GM19452 (cell line): ENCODE data around the gene AATK.

Experiments
- ATAC-seq: cut with Tn5 transposase; IDR thresholded peaks from one replicate; pipeline ENCODE4 v1.9.1; 2021; ENCODE audit not compliant: unreplicated experiment

Gene AATK

DNA sequence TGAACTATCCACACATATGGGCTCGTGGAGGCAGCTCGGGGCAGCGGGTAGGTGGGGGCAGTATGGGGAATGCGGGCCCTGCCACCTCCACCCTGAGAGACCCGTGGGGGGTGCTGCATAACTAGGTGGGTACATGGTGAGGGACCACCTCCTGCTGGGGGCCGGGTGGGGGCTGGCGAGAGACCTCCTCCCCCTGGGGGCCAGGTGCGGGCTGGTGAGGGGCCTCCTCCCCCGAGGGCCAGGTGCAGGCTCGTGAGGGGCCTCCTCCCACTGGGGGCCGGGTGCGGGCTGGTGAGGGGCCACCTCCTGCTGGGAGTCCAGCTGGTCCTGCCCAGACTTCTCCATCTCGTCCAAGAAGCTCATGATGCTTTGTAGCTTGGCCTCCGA, 31.4 kb upstream of the AATK start:
- ATAC-seq = no peak

DNA sequence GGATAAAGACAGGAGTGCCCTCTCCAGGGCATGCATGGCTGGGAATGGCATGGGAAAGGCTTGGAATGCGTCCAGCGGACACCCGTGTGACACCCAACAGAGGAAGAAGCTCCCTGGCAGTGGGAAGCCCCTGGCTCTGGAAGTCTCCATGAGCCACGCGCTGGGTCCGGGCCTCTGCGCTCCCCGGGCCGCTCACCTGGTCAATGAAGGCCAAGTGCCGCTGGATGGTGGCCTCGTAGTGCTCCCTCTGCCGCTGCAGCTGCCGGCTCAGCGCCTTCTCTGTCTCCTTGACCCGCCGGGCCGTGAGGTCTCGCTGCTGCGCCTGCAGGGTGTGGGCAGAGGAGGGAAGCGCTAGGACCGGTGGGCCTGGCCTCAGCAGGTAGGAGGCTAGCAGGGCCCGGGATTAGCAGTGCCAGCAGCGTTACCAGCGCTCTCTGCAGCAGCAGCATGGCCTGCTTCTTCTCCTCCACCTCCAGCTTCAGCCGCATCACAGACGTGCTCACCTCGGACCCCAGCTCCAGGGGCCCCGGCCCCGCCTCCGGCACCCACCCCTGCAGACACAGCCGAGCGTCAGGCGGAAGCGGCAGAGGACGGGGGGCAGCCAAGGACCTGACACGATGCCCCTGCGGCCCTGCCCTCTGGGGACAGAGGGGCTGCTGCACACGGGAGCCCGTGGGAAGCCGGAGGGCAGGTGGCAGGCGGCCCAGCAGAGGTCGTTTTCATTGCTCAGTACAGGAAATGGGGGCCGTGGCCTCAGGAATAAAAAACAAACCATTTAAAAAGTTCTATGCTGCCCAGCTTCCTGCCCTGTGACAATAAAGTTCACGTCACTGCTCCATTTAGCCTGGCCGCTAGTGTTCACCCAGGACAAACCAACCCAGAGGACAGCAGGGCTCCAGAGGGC, 30.7 kb upstream of the AATK start:
- ATAC-seq = no peak

DNA sequence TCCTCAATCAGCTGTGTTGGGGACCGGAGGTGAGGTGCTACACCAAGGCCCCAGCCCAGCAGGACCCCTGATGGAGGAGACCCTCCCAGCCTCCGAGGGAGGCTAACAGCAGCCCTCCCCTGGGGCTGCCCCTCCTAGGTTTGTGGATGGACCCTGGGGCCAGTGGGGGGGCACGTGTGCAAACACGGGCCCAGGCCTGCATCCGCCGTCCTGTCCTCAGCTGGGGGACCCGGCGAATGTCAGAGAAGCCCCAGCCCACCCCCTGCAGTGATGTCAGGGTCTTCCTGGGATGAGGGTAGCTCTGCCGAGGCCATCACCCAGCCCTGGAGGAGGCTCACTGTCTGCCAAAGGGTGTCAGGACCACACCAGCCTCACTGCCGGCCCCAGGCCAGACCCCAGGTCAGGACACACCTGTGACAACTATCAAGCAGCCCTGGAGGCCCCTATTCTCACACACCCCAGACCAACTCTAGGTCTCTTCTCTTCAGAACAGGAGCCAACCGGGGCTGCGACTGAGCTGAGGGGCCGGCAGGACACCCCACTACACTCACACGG, 30.0 kb upstream of the AATK start:
- ATAC-seq = no peak

DNA sequence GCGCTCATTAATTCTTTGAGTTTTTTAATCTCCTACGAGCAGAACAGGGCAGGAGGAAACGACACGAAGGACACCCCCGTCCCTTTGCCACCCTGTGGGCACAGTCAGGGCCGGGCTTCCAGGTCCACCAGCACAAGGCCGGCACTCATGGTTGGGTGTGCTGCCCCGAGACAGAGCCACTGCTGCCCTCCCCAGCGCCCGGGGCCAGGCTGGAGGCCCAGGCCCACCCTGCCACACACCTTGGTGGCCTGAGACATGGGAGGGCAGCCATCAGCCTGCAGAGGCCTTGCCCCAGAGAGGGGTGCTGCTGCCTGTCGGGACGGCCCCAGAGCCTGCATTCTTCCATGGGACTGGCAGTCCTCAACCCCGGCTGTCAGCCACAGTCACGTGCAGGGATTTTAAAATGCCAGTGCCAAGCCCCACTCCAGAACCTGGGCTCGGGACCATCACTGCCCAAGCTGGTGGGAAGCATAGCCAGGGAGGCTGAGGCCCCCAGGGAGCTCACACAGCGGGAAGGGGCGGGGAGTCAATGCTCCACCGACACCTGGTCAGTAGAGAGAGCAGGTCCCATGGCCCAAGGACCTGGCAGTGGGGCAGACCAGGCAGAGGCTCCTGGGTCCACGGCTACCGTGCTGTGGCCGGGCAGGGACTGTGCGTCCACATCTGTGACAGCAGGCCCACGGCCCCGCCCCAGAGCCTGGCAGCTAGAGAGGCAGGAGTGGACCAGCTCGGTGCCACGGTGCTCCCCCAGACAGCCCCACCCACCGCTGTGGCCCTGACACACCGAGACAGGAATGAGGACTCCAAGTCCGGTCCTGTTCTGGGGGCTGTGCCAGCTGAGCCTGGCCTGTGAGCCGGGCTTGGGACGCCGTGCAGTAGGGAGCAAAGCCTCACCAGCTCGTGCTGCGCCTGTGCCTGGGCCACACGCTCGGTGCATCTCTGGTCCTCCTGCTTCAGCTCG, 29.2 kb upstream of the AATK start:
- ATAC-seq = no peak

DNA sequence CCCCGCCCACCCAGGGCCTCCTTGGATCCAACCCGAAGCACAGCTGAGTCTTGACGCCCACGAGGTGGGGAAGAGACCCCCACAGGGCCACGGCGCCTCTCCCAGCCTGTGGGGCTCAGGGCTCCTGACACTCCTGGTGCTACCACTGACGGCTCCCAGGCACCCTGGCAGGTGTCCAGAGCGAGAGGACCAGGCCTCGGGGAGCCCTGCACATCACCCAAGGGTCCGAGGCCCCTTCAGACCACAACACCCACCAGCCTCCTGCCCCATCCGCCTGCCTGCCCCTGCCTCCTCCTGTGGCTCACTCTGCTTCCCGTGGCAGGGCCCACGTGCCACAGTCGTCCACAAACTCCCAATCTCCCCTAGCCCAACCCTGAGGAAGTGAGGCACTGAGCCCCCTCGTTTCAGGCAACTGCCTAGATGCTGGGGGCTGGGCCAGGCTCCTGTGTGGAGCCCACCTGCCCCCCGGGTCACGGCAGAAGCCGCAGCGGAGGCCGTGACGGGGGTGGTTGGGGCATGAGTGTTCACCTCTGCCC, 28.3 kb upstream of the AATK start:
- ATAC-seq = no peak

DNA sequence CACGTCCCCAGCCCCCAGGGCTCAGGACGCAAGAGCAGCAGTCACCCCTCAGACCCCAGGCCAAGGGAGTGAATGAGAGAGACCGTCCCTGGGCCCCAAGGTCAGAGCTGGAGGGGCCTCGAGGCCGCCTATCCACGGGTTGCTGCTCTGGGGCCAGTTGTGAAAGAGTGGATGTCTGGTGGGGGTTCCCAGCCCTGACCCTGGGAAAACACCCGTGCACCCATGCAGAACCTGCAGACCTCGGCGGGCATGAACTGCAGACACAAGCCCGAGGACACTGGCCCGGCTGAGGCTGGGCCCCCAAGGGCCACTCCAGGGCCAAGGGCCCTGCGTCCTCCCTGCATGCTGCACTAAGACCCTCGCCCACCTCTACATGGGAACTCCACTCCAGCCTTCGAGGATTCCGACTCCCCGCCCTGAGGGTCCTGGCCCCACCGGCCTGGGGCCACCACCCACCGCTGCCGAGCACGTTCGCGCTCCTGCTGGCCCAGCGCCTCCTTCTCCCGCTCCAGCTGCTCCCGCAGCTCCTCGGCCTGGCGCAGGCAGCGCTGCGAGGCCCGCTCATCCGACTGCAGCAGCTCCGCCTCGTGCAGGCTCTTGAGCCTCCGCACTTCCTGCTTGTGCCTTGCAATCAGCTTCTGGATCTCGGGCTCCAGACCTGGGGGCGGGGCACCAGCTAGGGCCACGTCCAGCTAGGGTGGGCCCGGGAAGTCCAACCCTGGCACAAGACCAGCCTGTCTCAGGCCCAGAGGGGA, 27.6 kb upstream of the AATK start:
- no peak for ATAC-seq

DNA sequence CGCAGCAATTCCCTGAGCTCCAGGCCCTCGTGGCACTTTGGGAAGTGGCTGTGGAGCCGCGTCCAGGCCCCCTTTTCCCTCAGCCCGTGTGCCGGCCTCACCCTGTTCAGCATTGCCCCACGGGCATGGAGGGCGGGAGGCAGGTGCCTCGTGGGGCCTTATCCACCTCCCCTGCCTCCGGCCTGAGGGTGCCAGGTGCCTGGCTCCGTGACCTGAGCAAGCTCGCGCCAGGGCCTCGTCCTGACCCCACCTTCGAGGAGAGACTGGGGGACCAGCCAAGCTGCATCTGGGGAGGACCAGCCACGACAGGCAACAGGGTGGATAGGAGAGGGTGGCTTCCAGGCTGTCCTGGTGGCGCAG, 27.0 kb upstream of the AATK start:
- no peak for ATAC-seq

DNA sequence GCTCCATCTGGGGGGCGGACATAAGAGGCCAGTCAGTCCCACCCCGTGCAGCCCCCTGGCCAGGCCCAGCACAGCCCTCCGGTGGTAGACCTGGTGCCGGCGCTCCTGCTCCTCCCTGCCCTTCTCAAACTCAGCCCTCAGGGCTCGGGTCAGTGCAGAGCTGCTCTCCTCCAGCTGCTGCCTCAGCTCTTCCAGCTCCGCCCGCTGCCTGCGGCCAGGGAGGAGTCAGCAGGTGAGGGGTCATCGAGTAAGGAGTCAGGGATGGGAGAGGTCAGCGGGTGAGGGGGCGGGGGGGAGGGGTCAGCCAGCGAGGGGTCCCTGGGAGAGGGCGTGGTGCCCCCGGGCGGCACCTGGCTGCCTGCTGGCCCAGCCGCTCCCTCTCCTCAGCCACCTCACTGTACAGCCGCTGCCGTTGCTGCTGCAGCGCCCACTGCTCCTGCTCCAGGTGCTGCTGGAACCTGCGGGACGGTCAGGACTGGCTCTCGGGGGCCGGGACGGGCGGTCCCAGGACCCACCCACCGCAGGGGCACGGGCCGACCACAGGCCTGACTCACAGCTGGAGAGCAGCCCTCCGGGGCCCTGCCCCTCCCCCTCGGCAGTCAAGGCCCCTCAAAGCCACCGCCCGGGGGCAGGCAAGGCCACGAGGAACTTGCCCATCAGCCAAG, 26.5 kb upstream of the AATK start:
- ATAC-seq = no peak

DNA sequence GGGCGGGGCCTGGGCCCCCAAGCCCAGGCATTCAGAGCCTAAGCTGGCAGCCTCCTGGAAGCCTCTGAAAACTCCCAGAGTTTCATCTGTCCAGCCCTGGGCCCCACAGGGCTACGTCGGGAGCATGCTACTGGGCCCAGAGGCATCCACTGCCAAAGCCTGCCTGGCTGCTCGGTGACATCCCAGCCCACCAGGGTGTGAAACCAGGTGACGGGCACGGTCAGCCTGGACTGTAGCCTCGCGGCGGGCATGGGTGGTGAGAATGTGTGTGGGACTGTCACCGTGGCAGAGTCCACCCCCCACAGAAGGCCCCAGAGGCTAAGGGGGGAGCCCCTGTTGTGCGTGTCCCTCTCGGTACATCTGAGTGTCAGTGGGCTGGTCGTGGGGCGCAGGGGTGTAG, 25.6 kb upstream of the AATK start:
- ATAC-seq = no peak

DNA sequence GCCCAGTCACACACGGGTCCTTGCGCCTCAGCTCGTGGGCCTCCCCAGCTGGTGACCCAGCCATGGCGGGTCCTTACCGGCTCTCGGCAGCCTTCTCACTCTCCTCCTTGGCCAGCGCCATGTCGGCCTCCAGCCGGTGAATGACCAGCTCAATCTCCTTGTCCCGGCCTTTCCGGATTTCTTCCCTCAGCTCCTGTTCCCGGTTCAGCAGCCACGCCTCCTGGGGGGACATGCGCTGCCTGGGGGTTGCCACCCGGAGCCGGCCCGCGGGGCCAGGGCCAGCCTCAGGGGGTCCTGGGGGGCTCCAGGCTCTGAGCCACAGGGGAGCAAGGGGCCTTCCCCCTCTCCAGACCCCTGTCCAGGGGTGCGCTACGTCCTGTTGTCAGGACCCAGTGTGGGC, 25.1 kb upstream of the AATK start:
- no peak for ATAC-seq

DNA sequence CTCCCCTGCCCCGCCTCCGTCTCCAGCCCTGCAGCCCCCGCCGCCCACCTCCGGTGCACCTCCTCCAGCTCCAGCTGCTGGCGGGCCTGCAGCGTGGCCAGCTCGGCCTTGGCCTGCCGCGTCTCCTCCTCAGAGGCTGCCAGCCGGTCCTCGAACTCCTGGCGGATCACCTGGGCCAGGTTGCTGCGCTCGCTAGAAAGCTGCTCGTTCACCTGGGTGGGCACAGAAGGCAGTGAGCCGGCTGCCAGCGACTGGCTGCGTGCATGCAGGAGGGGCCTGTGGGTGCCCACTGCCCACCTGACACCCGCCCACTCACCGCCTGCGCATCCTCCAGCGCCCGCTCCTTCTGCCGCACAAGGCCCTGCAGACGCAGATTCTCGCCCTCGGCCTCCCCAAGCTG, 24.6 kb upstream of the AATK start:
- ATAC-seq = no peak

DNA sequence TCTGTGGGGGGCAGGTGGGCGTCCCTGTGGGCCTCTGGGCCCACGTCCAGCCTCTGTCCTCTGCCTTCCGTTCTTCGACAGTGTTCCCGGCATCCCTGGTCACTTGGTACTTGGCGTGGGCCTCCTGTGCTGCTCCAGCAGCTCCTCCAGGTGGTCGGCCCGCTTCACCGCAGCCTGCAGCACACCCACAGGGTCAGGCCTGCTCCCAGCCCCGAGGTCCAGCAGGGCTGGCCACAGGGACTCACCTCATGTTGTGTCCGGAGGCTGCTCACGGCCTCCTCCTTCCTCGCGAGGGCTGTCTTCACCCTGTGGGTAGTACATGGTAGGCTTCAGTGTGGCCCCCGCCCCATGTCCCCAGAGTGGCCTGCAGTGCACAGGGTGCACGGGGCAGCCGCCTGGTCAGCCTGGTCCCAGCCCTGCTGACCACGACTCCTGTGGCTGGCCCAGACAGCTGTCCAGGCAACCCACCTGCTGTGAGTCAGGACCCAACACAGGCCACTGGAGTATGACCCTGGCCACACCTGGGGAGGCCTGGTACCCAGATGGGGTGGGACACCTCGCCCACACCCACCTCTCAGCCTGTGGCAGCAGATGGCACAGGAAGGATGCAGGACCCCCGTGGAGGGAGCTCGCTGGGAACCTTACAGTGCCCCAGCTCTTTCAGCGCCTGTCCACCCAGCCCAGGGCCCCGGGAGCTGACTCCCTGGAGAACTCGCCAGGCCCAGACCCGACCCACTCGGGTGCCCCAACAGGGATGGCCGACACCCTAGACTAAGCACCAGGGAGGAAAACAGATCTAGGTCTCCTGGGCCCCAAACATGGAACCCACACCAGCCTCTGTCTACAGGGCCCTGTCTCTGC, 23.9 kb upstream of the AATK start:
- ATAC-seq = no peak

DNA sequence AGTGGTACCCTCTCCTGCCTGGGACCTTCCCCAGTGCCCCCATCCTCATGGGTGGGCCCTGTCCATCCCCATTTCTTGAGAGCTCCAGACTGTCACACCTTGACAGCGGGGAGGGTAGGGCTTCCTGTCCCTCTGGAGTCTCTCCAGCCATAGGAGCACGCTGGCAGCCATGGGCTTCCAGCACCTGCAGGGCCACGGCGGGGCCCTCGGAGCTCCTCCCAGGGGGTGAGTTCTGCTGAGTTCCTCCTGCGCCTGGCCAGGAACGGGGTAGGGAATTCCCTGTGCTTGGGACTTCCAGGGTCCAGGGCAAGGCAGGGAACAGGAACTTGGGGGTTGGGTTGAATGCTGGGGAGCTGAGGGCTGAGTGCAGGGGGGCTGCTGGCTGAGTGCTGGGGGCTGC, 23.0 kb upstream of the AATK start:
- no peak for ATAC-seq

DNA sequence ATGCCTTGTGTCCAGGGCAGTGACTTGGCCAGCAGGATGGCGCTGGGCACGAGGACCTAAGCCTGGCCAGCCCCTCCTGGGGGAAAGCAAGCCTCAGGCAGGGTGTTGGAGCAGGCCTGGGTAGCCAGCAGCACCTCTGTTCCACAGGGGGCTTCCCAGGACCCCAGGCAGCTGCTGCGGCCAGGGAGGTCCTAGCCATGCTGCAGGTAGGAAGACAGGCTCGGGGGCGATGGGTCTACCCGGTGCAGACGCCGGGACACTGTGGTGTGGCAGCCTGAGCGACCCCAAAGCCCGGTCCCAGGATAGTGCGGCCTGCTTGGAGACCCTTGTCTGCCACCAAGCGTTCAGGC, 22.4 kb upstream of the AATK start:
- no peak for ATAC-seq

DNA sequence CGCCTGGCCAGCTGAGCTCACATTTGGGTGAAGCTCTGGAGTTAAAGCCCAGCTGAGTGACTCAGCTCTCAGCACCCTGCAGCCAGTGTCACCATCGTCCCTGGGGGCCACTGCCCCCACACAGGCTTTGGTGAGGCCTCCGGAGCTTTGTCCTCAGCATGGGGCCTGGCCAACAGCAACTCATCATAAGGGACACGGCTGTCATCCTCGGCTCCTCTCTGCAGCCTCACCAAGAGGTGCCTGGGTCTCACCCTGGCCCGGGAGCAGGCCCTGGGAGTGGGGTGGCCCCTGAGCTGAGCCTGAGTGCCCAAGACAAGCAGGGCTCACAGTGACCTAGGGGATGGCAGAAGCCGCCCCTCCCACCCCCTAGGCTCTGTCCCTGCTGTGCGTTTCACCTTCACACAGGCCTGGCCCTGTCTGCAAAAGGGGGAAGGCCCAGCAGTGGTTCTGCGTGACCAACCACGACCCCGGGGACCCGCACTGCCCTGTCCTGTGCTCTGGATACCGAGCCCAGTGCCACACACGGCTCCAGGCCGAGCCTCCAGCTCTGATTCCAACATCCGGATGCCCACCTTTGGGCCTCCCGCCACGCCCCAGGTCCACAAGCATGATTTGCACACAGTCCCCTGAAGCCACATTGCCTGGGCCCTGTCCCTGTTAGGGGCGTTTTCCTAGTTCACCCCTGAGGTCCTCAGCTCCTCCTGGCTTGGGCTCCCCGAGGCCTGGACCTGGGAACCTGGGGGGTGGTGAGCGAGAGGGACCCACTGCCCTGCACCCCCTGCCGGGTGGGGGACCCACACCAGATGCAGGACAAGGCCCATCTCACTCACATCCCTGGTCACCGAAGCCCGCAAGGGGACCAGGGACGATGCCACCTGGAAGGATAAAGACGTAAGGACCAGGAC, 21.8 kb upstream of the AATK start:
- ATAC-seq = no peak

DNA sequence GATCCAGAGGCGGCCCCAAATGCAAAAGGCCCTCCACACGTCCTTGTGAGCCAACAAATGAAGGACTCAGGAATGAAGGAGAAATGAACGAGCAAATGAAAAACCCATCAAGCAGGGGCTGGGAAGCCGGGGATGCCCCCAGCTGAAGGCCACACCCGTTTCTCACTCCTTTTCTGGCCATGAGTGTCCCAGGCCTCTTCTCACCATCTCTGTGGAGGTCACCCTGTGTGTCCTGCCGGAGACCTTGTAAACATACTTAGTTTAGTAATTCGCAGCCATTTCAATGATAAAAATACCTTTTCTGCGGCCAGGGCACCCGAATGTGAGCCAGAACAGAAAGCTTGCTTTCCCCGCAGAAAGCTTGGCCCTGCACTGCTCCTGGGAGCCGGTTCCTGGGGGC, 21.1 kb upstream of the AATK start:
- no peak for ATAC-seq

DNA sequence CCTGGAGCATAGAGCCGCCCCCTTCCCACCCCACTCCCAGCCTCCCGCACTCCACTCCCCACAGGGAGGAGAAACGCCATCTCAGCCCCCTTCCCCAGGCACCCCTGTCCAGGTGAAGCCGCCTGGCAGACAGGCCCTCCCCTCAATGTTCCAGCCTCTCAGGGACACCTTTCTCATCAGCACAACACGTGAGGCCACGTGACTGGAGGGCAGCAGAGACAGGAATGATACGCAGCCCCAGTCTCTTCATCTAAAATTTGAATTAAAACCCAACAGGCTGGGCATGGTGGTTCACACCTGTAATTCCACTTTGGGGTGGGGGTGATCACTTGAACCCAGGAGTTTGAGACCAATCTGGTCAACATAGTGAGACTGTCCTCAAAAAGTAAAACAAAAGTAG, 20.2 kb upstream of the AATK start:
- ATAC-seq = no peak

DNA sequence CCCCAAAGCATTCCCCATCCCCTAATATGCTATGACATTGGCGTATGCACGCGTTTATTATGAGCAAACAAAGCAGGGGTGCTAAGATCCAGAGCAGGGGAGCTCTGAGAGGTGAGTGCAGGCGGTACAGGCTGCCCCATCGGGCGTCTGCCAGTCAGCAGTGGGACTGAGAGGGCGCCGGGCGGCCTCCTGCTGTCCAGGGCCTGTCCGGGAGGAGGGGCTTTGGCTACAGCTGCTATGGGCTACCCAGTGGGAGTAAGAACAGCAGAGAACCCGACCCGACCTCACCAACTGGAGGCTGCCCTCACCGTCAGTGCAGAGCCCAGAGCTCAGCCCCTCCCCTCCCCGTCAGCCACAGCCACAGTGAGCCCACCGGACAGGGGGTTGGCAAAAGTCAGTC, 18.5 kb upstream of the AATK start:
- no peak for ATAC-seq
